ENCODE data around the gene CBLC. TPM values are rescaled to one million over a fixed set of nuclear protein-coding genes. Genes with fewer than 3 reads are reported as not detected.

CBLC gene
- total RNA-seq, 2 experiments from 2014 or later, result not detected

GRCh38 chr19:44745341-44745831 lies 32.3 kb upstream of the CBLC start:
- CTCF ChIA-PET, result interaction anchor here (0.6 to 2.5 kb wide), 3 partner anchors 21 to 25 kb away, joined by 3 to 15 read pairs (median 3); no protein-coding TSS in a partner anchor
- Mint-ChIP-seq H3K9me3 (no peaks in the 10 kb centered on the region), H3K4me3 (no peak overlapping the region), H3K36me3 (ENCODE audit: low read depth) (peaks cover 9% of the 10 kb centered on the region), H3K27ac (no peak overlapping the region), H3K4me1 (ENCODE audit: low read depth) (peaks cover 27% of the 10 kb centered on the region), H3K27me3 (no peaks in the 10 kb centered on the region)
- no peak for TF ChIP-seq CTCF (IDR thresholded peaks at IDR 0.05)
- POLR2A ChIA-PET, result interaction anchor here (1.2 to 1.7 kb wide), 2 partner anchors 16 to 25 kb away, joined by 3 to 4 read pairs; no protein-coding TSS in a partner anchor
- DNase-seq (no peak), ATAC-seq (no peak)
- intact Hi-C loops (cut with micrococcal nuclease), result no loop called here

DNA sequence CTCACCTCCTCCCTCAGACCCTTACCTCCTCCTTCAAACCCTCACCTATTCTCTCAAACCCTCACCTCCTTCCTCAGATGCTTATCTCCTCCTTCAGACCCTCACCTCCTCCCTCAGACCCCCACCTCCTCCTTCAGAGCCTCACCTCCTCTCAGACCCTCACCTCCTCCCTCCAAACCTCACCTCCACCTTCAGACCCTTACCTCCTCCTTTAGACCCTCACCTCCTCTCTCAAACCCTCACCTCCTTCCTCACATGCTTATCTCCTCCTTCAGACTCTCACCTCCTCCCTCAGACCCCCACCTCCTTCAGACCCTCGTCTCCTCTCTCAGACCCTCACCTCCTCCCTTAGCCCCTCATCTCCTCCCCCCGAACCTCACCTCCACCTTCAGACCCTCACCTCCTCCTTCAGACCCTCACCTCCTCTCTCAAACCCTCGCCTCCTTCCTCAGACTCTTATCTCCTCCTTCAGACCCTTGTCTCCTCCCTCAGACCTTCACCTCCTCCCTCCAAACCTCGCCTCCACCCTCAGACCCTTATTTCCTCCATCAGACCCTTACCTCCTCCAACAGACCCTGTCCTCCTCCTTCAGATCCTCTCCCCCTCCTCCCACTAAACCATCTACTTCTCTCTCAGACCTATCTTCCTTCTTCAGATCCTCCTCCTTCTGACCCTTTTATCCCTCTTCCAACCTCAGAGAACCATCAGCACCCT lies 31.6 kb upstream of the CBLC start:
- no peak for DNase-seq
- no peaks in the 10 kb centered on the region for H3K9me3 Mint-ChIP-seq
- peaks cover 15% of the 10 kb centered on the region for H3K36me3 Mint-ChIP-seq (ENCODE audit: low read depth)
- intact Hi-C loops (cut with micrococcal nuclease), result no loop called here
- POLR2A ChIA-PET, result interaction anchor here (1.2 kb wide), 1 partner anchor 17 kb away, joined by 3 read pairs; no protein-coding TSS in a partner anchor
- peaks cover 33% of the 10 kb centered on the region for H3K4me1 Mint-ChIP-seq (ENCODE audit: low read depth)
- H3K4me3 Mint-ChIP-seq, result no peak overlapping the region
- CTCF ChIA-PET, result interaction anchor here (0.6 to 0.9 kb wide), 4 partner anchors 22 to 25 kb away, joined by 3 read pairs; no protein-coding TSS in a partner anchor
- H3K27ac Mint-ChIP-seq, result peak overlapping the region; percentile 75
- no peaks in the 10 kb centered on the region for H3K27me3 Mint-ChIP-seq
- no peak for TF ChIP-seq CTCF (IDR thresholded peaks at IDR 0.05)
- no peak for ATAC-seq

GRCh38 chr19:44746616-44746945 lies 31.1 kb upstream of the CBLC start:
- Mint-ChIP-seq H3K27me3 (no peaks in the 10 kb centered on the region), H3K4me1 (ENCODE audit: low read depth) (peaks cover 36% of the 10 kb centered on the region), H3K36me3 (ENCODE audit: low read depth) (peaks cover 20% of the 10 kb centered on the region), H3K9me3 (no peaks in the 10 kb centered on the region), H3K4me3 (peak overlapping the region; percentile 81), H3K27ac (peak overlapping the region; percentile 75)
- DNase-seq (no peak), ATAC-seq (no peak)
- no peak for TF ChIP-seq CTCF (IDR thresholded peaks at IDR 0.05)
- CTCF ChIA-PET, result interaction anchor here (0.7 to 0.8 kb wide), 2 partner anchors 23 to 24 kb away, joined by 3 read pairs; no protein-coding TSS in a partner anchor
- intact Hi-C loops (cut with micrococcal nuclease), result no loop called here
- POLR2A ChIA-PET, result no interaction called here

- POLR2A ChIA-PET, result no interaction called here
- Mint-ChIP-seq H3K27me3 (no peaks in the 10 kb centered on the region), H3K4me1 (ENCODE audit: low read depth) (peaks cover 41% of the 10 kb centered on the region), H3K27ac (peak overlapping the region; percentile 90), H3K9me3 (no peaks in the 10 kb centered on the region), H3K36me3 (ENCODE audit: low read depth) (peaks cover 26% of the 10 kb centered on the region), H3K4me3 (peak overlapping the region; percentile 81)
- CTCF ChIA-PET, result interaction anchor here (0.8 kb wide), 1 partner anchor 24 kb away, joined by 3 read pairs; no protein-coding TSS in a partner anchor
- TF ChIP-seq CTCF (IDR thresholded peaks at IDR 0.05), result no peak
- DNase-seq, result peak; percentile 95
- intact Hi-C loops (cut with micrococcal nuclease), result no loop called here
- ATAC-seq, result peak; percentile 90
These were observed 30.5 kb upstream of the CBLC start for GRCh38 chr19:44746946-44747738.
